Astrocyte (in vitro differentiated cells and primary cell): ENCODE results near the gene GTSE1. TPM values are rescaled to one million over a fixed set of nuclear protein-coding genes. Genes with fewer than 3 reads are reported as not detected.

Experiments used
- DNase-seq: peaks from one replicate; pipeline ENCODE4 v3.0.0-alpha.2; 2010; ENCODE audit warnings: low read depth
- FAIRE-seq: peaks from 2 replicates; lab custom pipeline; 2011; peaks lifted over from hg19 to GRCh38; lab: Jason Lieb, UNC
- H2AFZ ChIP-seq: 2 replicates; pipeline ENCODE4 v1.6.0; 2012; ENCODE audit warnings: low read depth, low read length, inconsistent platforms
- H3K27ac ChIP-seq: 2 replicates; pipeline ENCODE4 v1.5.1; 2011; ENCODE audit warnings: low read depth, low read length, inconsistent platforms
- H3K27me3 ChIP-seq: 2 replicates; pipeline ENCODE4 v1.6.0; 2011; ENCODE audit warnings: low read length, inconsistent platforms; ENCODE audit not compliant: insufficient read depth
- H3K36me3 ChIP-seq: 2 replicates; pipeline ENCODE4 v1.5.1; 2011; ENCODE audit warnings: low read length, inconsistent platforms; ENCODE audit not compliant: insufficient read depth
- H3K4me1 ChIP-seq: 2 replicates; pipeline ENCODE4 v1.5.1; 2011; ENCODE audit warnings: low read length, inconsistent platforms; ENCODE audit not compliant: insufficient read depth
- H3K4me2 ChIP-seq: 2 replicates; pipeline ENCODE4 v1.6.0; 2012; ENCODE audit warnings: low read length, inconsistent platforms
- H3K4me3 ChIP-seq: 2 replicates; pipeline ENCODE4 v1.5.1; 2011; ENCODE audit warnings: low read depth, mild to moderate bottlenecking, low read length, inconsistent platforms; ENCODE audit not compliant: insufficient read depth
- H3K79me2 ChIP-seq: 2 replicates; pipeline ENCODE4 v1.6.0; 2012; ENCODE audit warnings: mild to moderate bottlenecking, low read length, inconsistent platforms; ENCODE audit not compliant: insufficient read depth
- H3K9ac ChIP-seq: 2 replicates; pipeline ENCODE4 v1.6.0; 2012; ENCODE audit warnings: mild to moderate bottlenecking, low read length, inconsistent platforms
- H3K9me3 ChIP-seq: 2 replicates; pipeline ENCODE4 v1.5.1; 2012; ENCODE audit warnings: low read depth, mild to moderate bottlenecking, low read length, inconsistent platforms; ENCODE audit not compliant: insufficient read depth
- H4K20me1 ChIP-seq: 2 replicates; pipeline ENCODE4 v1.6.0; 2012; ENCODE audit warnings: low read length, inconsistent platforms; ENCODE audit not compliant: insufficient read depth
- H3K27ac Mint-ChIP-seq: one replicate; pipeline ENCODE4 v1.8.0; 2021; ENCODE audit warnings: mild to moderate bottlenecking, mixed read lengths; ENCODE audit not compliant: unreplicated experiment
- H3K27me3 Mint-ChIP-seq: one replicate; pipeline ENCODE4 v1.8.0; 2021; ENCODE audit warnings: low read depth, mixed read lengths; ENCODE audit not compliant: unreplicated experiment
- H3K36me3 Mint-ChIP-seq: one replicate; pipeline ENCODE4 v1.8.0; 2021; ENCODE audit warnings: low read depth, mixed read lengths; ENCODE audit not compliant: unreplicated experiment
- H3K4me1 Mint-ChIP-seq: one replicate; pipeline ENCODE4 v1.8.0; 2021; ENCODE audit warnings: low read depth, mixed read lengths; ENCODE audit not compliant: unreplicated experiment
- H3K4me3 Mint-ChIP-seq: one replicate; pipeline ENCODE4 v1.8.0; 2021; ENCODE audit warnings: mild to moderate bottlenecking, moderate library complexity, mixed read lengths; ENCODE audit not compliant: unreplicated experiment
- H3K9me3 Mint-ChIP-seq: one replicate; pipeline ENCODE4 v1.8.0; 2021; ENCODE audit warnings: mild to moderate bottlenecking, mixed read lengths; ENCODE audit not compliant: unreplicated experiment
- CTCF ChIP-seq: IDR thresholded peaks from 2 replicates; pipeline ENCODE4 v1.5.1; 2011; ENCODE audit warnings: low read depth, mild to moderate bottlenecking, inconsistent platforms, low read length, moderate library complexity; ENCODE audit not compliant: insufficient read depth
- EZH2 ChIP-seq: IDR thresholded peaks from 2 replicates; pipeline ENCODE4 v1.6.1; 2012; ENCODE audit warnings: mild to moderate bottlenecking, low read length, inconsistent platforms; ENCODE audit not compliant: insufficient read depth
- total RNA-seq: library from RNA; stranded (reverse); gene quantifications from 2 replicates; pipeline ENCODE4 v1.2.1, GENCODE V29; 2021

The GTSE1 gene
- total RNA-seq, 1 donor from 2014 or later, result 4.1 TPM

- no peak for DNase-seq
- peaks cover 38% of the 10 kb centered on the region for H3K36me3 Mint-ChIP-seq
- H3K4me2 ChIP-seq, result no peak overlapping the region
- H3K9me3 ChIP-seq, result no peaks in the 10 kb centered on the region
- no peak overlapping the region for H3K4me3 ChIP-seq
- H3K27ac Mint-ChIP-seq, result no peak overlapping the region
- TF ChIP-seq EZH2, result no peak
- TF ChIP-seq CTCF, result no peak
- no peak overlapping the region for H3K4me3 Mint-ChIP-seq
- no peak overlapping the region for H3K9ac ChIP-seq
- H2AFZ ChIP-seq, result no peak overlapping the region
- H3K79me2 ChIP-seq, result no peaks in the 10 kb centered on the region
- no peaks in the 10 kb centered on the region for H4K20me1 ChIP-seq
- no peaks in the 10 kb centered on the region for H3K4me1 ChIP-seq
- H3K27me3 ChIP-seq, result no peaks in the 10 kb centered on the region
- no peaks in the 10 kb centered on the region for H3K9me3 Mint-ChIP-seq
- peaks cover 22% of the 10 kb centered on the region for H3K36me3 ChIP-seq
- peaks cover 3% of the 10 kb centered on the region for H3K4me1 Mint-ChIP-seq
- FAIRE-seq, result no peak
- no peak overlapping the region for H3K27ac ChIP-seq
- H3K27me3 Mint-ChIP-seq, result no peaks in the 10 kb centered on the region
Observed at GRCh38 chr22:46280999-46281623, 15.6 kb upstream of the GTSE1 start.

GRCh38 chr22:46281866-46282678 lies 14.6 kb upstream of the GTSE1 start:
- H3K27me3 Mint-ChIP-seq, result no peaks in the 10 kb centered on the region
- no peak overlapping the region for H3K27ac Mint-ChIP-seq
- peaks cover 35% of the 10 kb centered on the region for H3K36me3 Mint-ChIP-seq
- Histone ChIP-seq H2AFZ (no peak overlapping the region), H3K4me2 (no peak overlapping the region), H3K9ac (no peak overlapping the region), H3K27me3 (no peaks in the 10 kb centered on the region), H3K79me2 (no peaks in the 10 kb centered on the region), H3K36me3 (peaks cover 19% of the 10 kb centered on the region), H3K9me3 (no peaks in the 10 kb centered on the region), H3K4me1 (no peaks in the 10 kb centered on the region), H3K4me3 (no peak overlapping the region), H4K20me1 (no peaks in the 10 kb centered on the region), H3K27ac (no peak overlapping the region)
- TF ChIP-seq EZH2, result no peak
- TF ChIP-seq CTCF, result no peak
- FAIRE-seq, result no peak
- DNase-seq, result no peak
- H3K4me3 Mint-ChIP-seq, result no peak overlapping the region
- no peaks in the 10 kb centered on the region for H3K9me3 Mint-ChIP-seq
- H3K4me1 Mint-ChIP-seq, result peaks cover 4% of the 10 kb centered on the region
